HG02623 (cell line): ENCODE data around the gene CD200R1.

Experiments used
- ATAC-seq: cut with Tn5 transposase; IDR thresholded peaks from one replicate; pipeline ENCODE4 v1.9.1; 2021; ENCODE audit warnings: moderate library complexity; ENCODE audit not compliant: unreplicated experiment

The CD200R1 gene, protein sequence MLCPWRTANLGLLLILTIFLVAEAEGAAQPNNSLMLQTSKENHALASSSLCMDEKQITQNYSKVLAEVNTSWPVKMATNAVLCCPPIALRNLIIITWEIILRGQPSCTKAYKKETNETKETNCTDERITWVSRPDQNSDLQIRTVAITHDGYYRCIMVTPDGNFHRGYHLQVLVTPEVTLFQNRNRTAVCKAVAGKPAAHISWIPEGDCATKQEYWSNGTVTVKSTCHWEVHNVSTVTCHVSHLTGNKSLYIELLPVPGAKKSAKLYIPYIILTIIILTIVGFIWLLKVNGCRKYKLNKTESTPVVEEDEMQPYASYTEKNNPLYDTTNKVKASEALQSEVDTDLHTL

DNA sequence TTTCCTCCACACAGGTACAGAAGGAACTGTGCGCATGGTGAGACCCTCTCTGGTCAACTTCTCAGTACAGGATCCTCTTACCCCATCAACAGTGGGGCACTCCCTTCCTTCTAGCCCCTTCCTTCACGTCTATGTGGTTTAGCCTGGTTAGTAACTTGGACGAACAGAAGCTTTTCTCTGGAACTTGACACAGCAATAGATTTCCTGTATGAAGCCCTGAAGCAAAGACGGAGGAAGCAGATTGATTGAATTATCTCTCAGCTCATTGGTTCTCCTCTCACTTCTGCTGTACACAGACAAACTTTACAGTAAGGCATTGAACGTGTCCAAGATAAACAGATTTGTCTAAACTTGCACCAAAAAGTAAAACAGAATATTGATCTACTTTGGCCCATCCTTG lies at the start of gene CD200R1:
Gene CD200R1, minus strand, starts transcription at position 210 of the 400 bp plus-strand sequence. CDS start 246 bp downstream, outside the sequence.
- ATAC-seq, result no peak

DNA sequence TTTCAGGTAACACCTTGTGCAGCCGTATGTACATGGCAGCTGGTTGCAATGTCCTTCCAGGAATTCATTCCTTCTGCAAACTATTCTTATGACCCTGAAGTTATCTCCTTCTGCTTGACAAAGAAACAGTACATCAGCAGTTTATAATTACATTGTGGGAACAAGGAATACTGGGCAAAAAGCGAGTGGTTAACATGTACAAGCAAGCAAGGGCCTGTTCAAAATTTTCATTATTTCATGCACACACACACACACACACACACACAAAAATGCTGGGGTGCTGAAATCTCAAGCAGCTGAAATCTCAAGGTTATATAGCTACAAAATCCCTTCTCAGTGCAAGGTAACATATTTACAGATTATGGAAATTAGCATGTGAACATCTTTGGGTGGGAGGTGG lies 46.6 kb upstream of the CD200R1 start:
- ATAC-seq, result no peak

DNA sequence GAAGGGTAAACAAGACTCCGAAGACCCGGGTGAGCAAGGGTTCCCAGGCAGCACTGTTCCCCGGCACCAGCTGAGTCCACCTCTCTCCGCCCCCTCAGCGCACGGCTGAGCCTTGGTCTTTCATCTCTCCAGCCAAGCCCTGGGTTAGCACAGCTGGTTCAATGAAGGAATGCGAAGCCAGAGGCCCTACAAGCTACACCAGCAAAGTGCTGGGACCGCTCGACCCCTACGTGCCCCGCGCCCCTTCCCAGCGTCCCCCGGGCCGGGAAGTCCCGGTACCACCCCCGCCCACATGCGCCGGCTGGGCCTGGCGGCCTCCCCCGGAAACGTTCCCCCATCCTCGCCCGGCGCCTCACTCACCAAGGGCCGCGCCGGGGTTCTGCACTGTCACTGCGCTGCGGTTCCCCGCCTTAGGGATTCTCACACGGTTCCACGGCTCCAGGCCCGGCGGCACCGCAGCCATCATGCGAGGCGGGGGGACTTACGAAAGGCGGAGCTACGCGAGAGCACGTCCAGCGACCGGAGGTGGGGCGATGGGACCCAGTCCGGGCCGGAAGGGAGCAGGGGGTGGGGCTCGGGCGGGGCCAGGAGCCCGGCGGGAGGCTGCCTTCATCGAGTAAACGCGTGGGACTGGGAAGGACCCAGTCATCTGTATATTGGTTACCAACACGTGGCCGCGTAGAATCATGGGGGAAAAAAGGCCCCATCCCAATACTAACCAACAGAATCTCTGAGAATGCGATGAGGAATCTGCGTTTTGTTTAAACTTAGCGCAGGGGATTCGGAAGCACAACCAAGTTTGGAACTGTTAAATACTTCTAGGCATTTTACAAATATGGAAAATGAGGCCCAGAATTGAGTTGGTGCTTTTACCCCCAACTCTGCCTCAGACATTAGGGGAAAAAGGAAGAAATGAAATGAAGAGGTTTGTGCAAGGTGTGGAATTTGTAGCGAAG lies 44.6 kb upstream of the CD200R1 start:
- peak; percentile 90 for ATAC-seq

DNA sequence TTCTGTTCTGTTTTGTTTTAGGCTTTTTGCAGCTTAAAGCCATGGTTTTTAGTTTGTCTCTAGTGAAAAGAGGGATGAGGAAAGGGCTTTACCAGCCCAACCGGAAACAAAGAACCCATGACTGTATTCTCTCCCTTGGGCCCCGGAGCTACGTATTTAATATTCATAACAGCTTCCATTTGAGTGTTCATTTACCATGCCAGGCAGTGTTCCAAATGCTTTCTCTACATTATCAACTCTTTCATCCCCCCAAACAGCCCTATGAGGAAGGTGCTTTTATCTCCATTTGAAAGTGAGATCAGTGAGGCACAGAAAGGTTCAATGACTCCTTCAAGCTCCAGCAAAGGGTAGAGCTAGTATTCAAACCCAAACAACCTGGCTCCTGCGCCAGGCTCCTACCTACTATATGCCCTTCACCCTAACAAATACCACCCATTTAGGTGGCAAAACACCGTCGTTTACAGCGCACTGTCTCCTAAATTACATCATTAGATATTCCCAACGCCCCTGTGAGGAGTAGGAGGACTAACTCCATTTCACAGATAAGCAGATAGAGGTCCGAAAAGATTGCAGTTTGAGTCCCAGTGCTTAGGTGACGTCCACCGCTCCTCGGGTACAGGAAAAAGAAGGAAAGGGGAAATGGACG lies 43.8 kb upstream of the CD200R1 start:
- no peak for ATAC-seq

DNA sequence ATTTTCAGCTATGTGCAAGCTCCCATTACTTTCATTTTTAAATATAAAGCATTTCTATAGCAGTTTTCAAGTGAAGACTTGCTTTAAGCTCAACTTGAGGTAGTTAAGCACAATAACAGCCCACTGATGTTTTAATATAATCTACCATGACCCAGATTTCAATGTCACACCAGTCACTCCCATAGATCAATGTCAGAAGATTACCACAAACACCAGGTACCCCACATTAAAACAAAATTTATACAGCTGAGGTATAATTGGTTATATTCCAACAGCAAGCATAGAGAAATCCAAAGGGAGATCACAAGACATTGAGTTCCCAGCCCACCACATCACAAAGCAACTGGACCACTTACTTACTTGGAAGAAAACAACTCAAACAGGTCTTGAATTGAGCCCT lies 38.7 kb upstream of the CD200R1 start:
- ATAC-seq, result no peak

DNA sequence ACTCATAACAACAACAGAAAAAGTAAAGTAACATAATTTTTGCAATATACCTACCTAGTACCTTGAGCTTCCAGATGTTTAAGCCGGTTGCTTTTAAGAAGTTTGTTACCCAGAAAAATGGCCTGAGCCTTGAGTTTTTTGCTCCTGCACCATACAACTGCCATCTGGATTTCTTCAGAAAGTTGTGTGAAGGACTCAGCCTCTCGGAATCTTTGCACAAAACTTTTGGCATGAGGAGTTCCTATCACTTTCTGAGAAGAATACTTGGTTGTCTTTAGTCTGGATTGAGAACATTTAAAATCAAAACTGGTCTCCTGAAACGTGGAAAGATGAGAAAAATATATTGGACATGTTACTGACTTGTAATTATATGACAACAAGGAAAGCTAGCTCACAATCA lies 33.2 kb upstream of the CD200R1 start:
- no peak for ATAC-seq

DNA sequence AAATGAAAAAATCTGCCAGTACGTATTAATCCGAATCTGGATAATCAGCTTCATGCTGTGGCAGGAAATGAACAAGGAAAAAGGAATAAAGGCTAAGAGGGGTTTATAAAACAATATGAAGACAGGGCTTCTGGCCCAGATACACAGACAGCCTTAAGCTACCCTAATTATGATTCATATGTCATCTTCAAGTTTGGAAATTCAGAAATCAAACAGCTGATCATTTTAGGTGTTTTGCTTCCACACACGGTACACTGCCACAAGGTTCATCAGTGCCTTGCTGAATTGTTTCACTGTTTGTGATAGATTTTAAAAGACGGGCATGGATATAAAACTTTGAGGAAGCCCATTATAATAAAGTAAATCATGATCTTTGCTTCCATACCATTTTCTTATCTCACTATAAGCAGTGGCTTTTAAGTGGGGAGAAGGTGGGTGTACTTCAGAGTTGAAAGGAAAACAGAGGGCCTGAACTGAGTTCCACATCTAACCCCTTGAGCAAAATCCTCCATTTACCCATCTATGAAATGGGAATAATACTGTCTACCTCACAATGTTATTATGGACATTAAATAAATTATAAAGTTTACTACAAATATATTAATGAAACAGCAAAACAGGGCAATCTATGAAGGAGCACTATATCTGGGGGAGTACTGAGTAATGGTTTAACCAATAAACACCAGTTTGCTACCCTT lies 31.6 kb upstream of the CD200R1 start:
- ATAC-seq, result no peak

DNA sequence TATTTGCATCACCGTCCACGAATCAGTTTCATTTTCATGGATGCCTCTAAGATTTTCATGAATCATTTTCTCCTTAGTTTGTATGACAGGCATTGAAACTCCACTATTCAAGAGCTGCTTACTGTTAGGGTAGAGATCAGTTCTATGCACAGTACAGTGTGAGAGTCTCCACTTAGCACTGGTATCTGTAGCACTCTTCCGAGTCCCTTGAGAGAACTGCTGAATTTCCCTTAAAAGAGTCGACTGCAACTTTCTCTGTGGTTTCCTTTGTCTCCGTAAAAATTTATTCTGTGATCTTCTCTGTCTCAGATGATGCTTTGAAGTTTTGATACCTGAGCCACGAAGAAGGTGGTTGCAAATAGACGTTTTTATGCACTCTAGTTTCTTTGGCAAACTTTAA lies 30.7 kb upstream of the CD200R1 start:
- no peak for ATAC-seq

DNA sequence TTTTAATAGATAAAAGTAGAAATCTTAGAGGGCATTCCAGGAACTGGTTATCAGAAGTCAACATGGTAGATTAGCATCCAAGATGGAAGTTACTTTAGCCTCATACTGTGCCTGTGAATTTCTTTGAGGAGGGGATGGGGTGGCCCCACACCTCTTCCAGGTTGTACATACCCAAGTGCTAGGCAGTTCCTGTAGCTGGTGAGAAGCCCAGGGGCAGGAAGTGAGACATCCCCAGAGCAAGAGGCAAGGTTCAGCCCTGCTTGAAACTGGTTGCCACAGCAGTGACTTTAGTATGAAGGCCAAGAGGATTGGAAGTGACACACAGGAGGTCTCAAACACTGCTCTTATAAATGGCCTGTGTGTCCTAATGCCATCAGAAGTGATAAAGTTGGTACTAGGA lies 27.8 kb upstream of the CD200R1 start:
- ATAC-seq, result no peak

DNA sequence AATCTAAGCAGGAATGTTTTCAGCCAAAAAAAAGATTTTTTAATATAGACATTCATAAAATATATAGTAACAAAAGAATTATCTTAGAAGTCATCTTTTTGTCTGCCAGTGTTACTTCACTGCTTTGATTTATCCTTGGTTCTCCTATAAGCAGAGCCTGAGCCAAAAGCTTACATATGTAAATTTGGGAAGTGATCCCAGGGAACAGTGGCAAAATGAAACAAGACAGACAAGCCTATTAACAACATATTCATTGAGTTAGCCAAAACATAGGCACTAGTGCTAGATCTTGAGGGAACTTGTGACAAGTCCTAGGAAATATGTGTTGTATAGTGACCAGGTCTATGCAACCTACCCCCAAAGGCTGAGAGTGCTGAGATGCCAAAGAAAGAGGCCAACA lies 27.1 kb upstream of the CD200R1 start:
- no peak for ATAC-seq

DNA sequence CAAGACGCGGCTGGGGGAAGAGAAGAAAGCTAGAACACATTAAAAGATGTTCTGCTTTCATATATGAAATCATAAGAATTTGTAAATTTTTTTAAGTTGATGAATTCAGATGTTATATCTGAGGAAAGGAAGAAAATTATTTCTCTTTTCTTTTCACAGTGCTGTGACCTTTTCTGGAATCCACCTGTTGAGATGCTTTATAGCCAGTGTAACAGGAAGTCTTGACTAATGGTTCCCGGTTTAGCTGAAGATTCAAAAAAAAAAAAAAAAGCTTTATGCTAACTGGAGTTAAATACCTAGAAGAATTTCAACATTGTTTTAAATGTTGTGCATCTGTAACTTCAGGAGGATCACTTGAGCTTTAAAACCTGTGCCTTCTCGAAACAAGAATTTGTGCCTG lies 25.8 kb upstream of the CD200R1 start:
- no peak for ATAC-seq

DNA sequence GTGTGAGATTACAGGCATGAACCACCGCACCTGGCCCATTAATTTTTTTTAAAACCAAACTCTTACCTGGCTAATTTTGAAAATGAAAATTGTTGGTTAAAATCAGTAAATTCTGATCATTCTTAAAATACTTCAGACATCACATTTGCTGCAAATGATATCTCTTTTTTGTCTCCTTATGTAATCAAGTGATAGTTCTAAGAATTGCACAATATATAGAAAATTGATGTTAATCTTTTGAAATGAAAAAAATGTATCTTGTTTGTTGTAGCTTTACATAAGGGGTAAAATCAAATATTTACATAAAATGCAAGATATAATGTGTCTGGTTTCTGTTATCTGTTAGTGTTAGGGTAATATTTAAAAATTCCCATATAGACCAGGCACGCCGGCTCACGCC lies 20.9 kb upstream of the CD200R1 start:
- ATAC-seq, result no peak

DNA sequence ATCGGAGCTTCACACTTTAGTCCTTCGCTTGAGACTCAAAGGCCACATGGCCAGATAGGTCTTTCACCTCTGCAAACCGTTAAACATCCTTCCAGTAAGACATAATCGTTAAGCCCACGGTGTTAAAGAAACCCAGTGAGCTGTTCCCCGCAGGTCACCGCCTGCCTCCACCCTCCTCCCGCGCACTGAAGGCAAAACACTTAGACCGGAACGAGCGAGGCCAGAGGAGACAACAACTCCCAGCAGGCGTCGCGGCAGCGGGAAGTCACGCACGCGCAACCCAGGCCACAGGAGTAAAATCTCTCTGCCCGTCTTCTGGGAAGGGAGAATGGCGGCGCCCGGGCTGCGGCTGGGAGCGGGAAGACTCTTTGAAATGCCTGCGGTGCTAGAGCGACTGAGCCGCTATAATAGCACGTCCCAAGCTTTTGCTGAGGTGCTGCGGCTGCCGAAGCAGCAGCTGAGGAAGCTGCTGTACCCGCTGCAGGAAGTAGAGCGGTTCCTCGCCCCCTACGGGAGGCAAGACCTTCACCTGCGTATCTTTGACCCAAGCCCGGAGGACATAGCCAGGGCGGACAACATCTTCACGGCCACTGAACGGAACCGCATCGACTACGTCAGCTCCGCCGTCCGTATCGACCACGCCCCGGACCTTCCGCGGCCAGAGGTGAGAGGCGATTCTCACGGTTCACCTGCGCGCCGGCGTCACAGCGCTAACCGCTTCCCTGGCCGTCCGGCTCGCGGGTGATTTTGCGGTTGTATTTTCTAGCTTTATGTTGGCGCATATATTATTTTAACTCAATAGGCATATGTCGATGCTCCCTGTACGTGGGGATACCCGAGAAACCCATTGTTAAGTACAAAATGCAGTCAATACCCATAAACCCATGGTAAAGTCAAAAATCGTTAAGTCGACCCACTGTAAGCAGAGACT lies 16.0 kb upstream of the CD200R1 start, which contains the start of gene GTPBP8:
Gene GTPBP8, plus strand, starts transcription at position 313 of the 931 bp plus-strand sequence. Its CDS starts 16 bp downstream, at position 329.
- ATAC-seq, result peak; percentile 91

DNA sequence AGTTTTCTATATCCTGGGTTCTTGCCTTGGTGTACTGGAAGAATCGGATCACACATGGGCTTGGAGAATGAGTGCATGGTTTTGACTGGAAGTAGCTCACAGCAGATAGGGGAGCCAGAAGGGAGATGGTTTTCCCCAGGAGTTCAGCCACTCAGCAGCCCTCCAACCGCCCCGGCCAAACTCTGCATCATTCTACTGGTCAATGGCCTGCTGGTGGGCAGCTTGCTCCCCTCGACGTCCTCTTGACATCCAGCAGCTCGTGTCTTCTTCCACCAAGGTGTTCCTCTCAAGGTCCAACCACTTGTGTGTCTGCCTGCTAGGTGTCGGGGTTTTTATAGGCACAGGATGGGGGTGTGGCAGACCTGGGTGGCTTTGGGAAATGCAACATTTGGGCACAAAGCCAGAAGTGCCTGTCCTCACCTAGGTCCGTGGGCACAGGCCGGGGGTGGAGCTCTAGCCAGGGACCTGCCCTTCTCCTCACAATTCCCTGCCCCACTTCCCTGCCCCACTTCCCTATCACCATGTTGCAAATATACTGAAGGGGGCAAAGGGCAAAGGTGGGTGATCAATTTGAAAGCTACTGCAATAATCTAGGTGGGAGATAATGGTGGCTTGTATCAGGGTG lies 12.9 kb upstream of the CD200R1 start:
- ATAC-seq, result no peak

DNA sequence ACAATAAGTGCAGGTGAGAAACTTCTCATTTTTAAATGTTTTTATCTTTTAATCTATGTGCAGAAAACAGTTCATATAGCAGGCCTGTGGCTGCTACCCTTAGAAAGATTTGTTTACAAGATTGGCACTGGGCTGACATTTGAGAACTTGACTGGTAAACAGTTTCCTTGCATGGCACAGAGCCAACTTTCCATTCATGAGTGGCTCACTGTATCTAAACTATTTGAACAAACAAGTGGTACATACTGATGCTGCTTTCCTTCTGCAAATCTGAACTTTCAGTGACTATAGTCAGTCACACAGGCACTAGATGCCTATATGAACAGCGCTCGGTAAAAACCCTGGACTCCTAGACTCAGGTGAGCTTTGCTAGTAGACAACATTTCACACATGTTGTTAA lies 9.6 kb upstream of the CD200R1 start:
- ATAC-seq, result no peak

DNA sequence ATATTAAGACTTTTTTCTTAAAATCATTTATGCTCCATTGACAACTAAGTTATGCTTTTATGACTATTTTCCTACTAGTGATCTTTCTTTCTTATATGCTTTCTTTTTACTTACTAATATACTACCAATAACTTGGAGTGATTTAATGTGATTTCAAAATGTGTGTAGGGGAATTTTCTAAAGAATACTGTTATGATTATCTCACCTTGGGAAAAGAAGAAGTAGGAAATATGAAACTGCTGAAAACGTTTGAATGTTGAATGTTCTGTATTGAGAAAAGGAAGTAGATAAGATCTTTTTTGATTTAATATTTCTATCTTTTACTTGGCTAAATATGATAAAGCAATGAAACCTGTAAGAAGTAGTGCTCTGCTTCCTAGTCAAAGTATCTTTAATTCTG lies 7.8 kb upstream of the CD200R1 start:
- ATAC-seq, result no peak

DNA sequence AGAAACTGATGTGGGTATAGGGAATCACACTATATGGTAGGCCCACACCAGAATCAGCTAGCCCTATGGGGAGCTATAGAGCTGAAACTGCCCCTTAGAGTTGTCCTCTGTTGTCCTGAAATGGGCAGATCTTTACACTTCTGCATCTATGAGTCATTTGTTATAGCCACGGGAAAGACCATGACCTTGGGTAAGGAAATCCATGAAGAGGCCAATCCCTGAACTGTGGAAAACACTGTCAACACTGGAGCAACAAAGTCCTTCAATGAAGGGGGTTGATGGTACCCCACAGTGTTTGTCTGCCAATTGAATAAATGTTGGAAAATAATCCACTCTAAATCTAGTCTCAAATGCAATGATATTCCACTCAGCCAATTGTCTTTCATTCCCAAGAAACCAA lies 5.2 kb upstream of the CD200R1 start:
- no peak for ATAC-seq

DNA sequence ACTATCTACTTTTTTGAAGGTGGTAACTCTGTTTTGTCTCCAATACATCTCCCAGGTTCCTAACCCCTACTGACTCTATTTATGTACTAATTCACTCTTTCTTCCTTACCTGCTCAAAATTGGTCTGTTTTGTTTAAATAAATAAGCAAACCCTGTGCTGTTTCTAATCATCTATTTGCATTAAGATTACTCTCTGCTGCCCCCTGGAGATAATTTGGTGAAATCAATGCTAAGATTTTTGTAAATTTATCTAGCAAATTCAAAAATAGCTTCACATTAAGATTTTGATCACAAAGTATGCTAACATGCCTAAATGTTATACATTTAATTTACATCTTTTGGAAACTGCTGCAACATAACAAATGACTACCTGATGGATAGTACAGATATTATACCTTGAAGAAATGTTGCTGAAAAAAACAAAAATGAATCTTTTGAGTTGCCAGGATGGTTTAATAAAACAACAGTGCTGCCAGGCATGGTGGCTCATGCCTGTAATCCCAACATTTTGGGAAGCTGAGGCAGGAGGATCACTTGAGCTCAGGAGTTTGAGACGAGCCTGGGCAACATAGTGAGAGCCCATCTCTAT lies 4.4 kb upstream of the CD200R1 start:
- ATAC-seq, result no peak

DNA sequence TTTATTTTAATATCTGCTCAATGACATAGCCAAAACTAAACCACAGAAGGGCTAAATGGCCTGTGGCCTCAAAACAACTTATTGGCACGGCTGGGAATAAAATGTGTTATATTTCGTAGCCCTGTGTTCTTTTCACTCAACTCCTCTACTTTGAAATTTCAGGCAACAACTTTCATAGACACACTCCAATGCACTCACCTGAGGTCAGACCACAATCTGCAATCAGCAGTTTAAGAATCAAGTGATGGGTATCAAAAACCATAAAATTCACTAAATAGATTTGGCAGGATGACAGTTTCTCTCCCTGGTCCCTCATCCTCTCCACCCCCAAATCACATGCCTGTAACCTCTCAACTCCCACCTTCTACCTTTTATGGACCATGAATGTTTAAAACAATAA lies 2.0 kb upstream of the CD200R1 start:
- ATAC-seq, result no peak
